NOMO-1 treated with DMSO at 0.1 percent for 48 hours (cell line): ENCODE measurements around the gene RAB11FIP5.
A peak's percentile ranks its signal among the peaks of the same experiment; 100 is the strongest.
"Not testable (repeated sequence)": the region's sequence is repeated elsewhere in the genome, so short reads cannot be mapped to it uniquely, and the experiment has no call there.

Experiments used
- DNase-seq: peaks from one replicate; lab custom pipeline; 2025; ENCODE audit not compliant: unreplicated experiment; lab: John Stamatoyannopoulos, UW

The RAB11FIP5 gene, protein sequence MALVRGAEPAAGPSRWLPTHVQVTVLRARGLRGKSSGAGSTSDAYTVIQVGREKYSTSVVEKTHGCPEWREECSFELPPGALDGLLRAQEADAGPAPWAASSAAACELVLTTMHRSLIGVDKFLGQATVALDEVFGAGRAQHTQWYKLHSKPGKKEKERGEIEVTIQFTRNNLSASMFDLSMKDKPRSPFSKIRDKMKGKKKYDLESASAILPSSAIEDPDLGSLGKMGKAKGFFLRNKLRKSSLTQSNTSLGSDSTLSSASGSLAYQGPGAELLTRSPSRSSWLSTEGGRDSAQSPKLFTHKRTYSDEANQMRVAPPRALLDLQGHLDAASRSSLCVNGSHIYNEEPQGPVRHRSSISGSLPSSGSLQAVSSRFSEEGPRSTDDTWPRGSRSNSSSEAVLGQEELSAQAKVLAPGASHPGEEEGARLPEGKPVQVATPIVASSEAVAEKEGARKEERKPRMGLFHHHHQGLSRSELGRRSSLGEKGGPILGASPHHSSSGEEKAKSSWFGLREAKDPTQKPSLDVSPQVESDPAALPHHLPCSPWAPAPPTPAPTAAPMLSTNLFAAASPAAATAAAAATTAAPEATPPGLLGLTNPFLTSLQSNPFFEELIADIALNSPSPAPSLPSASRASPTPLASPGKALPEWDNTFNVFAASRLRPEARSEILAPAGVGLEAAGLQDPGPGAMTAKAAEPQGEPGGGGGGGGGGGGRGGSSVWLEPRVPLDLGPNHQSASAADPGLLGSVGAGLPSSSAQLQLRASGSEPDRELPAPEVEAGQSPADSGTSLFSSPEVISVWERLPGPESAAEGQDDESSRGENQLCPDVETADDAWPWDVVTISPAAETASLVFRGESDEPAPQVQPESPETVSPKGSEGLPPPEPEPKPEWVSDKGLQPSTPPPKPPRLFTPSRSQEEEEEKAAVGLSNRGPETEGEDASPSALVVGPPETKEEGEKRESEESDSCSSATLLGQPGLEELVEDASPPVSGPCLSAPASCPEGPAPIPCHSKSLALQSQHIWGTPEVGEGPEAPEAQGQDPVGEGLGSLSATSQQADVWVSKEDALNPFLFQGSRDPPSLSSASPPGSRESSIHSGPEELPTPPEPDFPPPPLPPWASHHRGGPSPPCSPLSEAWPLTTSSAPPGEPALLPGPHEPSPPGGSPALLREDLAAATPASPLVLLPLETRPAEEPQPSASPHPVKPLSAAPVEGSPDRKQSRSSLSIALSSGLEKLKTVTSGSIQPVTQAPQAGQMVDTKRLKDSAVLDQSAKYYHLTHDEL (N-terminal part only)

GRCh38 chr2:73112913-73113854 is at the start of gene RAB11FIP5:
Gene RAB11FIP5, minus strand, starts transcription at chr2:73112948. Its CDS starts 171 bp downstream, at chr2:73112777.
- DNase-seq, result peak; percentile 31

GRCh38 chr2:73156539-73157124 is 43.9 kb upstream of the RAB11FIP5 start:
- DNase-seq, result peak; percentile 28

DNA sequence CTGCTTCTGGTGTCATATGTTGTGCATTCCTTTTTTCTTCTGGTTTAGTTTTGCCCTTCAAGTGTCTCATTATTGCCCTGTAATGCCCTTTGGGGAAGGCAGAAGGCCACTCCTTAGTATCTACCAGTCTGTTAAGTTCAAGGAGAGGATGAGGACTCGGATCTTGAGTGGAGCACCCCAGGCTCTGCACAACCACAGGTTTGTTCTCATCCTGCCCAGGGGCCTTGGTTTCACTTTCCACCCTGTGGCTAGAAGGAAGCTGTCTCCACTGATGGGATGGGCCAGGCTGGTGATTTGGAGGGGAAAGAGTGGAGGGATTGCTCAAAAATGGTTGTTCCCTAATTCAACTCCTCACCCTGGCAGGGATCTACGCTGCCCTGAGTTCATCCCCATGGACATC is 30.2 kb upstream of the RAB11FIP5 start:
- DNase-seq, result no peak

DNA sequence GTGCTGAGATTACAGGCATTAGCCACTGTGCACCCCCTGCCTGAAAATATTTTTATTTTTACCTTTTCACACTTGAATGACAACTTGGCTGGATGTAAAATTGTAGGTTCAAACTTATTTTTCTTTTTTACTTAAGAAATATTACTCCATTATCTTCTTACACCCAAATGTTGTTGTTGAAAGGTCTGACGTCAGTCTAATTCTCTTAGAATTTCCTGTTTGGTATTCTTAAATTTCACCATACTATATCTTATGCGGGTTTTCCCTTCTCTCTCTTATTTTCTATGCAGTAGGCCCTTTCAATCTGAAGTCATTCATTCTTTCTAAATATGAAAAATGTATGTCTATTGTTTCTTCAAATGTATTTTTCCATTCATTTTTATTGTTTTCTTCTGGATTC is 29.1 kb upstream of the RAB11FIP5 start:
- no peak for DNase-seq

GRCh38 chr2:73135236-73135635 is 22.5 kb upstream of the RAB11FIP5 start:
- no peak for DNase-seq

- DNase-seq, result no peak
Observed at GRCh38 chr2:73134471-73134870, 21.7 kb upstream of the RAB11FIP5 start.

DNA sequence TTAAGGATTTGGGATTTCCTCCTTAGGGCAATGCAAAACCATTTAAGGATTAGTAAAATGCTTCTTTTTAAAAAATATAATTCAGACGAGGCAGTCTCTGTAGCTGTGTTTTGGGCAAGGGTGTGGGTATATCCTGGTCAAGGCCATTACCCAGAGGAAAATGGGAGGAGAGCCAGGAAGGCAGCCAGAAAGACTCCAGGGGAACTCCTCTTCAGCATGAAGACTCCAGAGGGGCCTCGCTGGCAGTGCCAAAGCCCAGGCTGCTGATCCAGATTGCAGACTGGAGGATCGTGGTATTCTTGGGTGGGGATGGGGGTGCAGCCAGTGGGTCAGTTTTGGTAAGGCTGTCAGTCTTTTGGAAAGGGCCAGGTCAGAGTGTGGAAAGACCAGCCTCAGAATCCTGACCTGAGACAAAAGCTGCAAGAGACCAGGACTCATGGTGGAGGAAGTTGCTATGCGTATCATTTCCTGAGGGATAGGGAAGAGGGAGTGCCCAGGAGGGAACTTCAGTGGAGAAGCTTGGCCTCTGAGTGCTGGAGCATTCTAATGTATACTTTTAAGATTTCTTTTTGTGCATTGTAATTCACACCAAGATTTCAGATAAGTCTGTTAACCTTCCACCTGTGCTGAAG is 20.9 kb upstream of the RAB11FIP5 start:
- no peak for DNase-seq

DNA sequence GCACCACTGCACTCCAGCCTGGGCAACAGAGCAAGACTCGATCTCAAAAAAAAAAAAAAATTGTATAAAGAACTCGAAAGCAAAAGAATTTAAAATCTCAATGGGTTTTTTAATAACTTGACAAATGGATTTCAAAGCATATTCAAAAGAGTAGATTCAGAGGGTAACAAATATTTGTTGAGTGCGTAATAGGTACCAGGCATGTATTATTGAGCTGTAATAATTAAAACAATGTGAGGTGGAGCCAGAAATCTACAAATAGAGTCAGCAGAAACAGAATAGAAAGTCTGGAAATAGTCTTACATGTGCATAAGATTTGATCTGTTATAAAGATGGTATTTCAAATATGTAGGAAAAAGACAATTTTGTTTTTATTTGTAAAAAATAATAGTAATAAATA is 19.1 kb upstream of the RAB11FIP5 start:
- no peak for DNase-seq

- DNase-seq, result no peak
Observed at GRCh38 chr2:73130790-73131189, 18.0 kb upstream of the RAB11FIP5 start.

DNA sequence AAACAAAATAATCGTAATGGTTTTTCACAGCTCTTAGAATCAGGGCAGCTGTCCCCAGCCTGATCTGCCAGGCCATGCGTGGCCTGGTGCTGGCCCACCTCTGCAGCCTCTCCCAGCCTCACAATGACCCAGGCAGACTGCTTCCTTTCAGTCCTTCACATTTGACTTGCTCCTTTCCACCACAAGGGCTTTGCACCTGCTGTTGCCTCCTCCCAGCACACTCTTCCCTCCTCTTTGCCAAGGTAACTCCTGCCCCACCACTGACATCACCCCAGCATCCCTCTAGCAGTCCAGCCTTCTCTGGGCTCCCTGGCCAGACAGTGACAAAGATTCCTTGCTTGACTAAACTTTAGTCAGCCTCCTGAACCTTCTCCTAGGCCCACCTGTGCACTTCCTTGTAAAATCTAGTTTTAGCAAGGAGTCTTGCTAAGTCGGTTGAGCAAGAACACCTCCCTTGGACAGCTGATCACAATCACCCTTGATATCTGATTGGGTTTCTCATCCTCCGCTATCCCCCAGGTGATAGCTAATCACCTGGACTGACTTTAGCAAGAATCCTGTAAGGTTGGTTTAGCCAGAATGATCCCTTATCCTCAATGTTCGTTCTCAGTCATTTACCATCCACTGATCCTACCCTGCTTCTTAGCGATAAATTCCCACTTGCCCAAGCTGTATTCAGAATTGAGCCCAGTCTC is 16.2 kb upstream of the RAB11FIP5 start:
- DNase-seq, result no peak

DNA sequence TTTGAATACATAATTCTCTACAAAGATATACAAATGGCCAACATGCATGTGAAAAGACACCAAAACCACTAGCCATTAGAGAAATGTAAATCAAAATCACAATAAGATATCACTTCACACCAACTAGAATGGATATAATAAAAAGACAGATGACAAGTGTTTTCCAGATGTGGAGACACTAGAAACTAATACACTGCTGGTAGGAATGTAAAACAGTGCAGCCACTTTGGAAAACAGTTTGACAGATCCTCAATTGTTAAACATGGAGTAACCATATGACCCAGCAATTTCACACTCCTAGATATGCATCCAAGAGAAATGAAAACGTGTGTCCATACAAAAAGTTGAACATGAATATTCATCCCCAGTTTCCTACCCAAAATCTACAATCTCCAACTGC is 9.8 kb upstream of the RAB11FIP5 start:
- DNase-seq, result no peak

GRCh38 chr2:73119611-73120239 is 7.0 kb upstream of the RAB11FIP5 start:
- not testable (repeated sequence) for DNase-seq

GRCh38 chr2:73117441-73117840 is 4.7 kb upstream of the RAB11FIP5 start:
- no peak for DNase-seq

GRCh38 chr2:73116182-73116960 is 3.6 kb upstream of the RAB11FIP5 start:
- DNase-seq, result no peak

DNA sequence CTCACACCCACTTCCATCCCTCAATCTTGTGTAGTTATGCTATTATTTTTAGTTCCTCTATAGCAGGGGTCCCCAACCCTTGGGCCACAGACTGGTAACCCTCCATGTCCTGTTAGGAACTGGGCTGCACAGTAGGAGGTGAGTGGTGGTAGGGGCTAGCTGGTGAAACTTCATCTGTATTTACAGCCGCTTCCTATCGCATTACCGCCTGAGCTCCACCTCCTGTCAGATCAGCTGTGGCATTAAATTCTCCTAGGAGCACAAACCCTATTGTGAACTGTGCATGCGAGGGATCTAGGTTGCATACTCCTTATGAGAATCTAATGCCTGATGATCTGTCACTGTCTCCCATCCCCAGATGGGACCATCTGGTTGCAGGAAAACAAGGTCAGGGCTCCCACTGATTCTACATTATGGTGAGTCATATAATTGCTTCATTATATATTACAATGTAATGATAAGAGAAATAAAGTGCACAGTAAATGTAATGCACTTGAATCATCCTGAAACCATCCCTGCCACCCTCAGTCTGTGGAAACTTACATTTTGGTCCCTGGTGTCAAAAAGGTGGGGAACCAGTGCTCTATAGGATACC is 1.6 kb upstream of the RAB11FIP5 start:
- no peak for DNase-seq

GRCh38 chr2:73112026-73112912 is 479 bp downstream of the RAB11FIP5 start:
- peak; percentile 19 for DNase-seq
